NCI-H460 (cell line): ENCODE data around the gene AREL1. TPM values are rescaled to one million over a fixed set of nuclear protein-coding genes. Genes with fewer than 3 reads are reported as not detected.

Source experiments
- DNase-seq: peaks from one replicate; pipeline ENCODE4 v3.0.0-alpha.2; 2016; ENCODE audit warnings: low read depth; ENCODE audit errors: extremely low read depth
- total RNA-seq: library from RNA; depleted of rRNA; stranded (reverse); fragments of >200 nt; shearing (Covaris generic); gene quantifications from 2 replicates; pipeline ENCODE4 v1.2.3, GENCODE V29; 2014

Gene AREL1
- total RNA-seq, 1 experiment from 2014 or later = 31.2 TPM

- no peak for DNase-seq
These were observed 14.4 kb downstream of the AREL1 start for GRCh38 chr14:74698465-74698864.

GRCh38 chr14:74697976-74698375 is 14.9 kb downstream of the AREL1 start:
- no peak for DNase-seq

GRCh38 chr14:74697543-74697942 is 15.3 kb downstream of the AREL1 start:
- no peak for DNase-seq

- DNase-seq = no peak
These were observed 15.9 kb downstream of the AREL1 start for GRCh38 chr14:74697011-74697410.

GRCh38 chr14:74695406-74695805 is 17.5 kb downstream of the AREL1 start:
- no peak for DNase-seq

GRCh38 chr14:74693191-74693590 is 19.7 kb downstream of the AREL1 start:
- DNase-seq = no peak

- DNase-seq = no peak
These were observed 21.4 kb downstream of the AREL1 start for GRCh38 chr14:74691456-74691855.

- no peak for DNase-seq
These were observed 26.8 kb downstream of the AREL1 start for GRCh38 chr14:74685921-74686678.

- no peak for DNase-seq
These were observed 27.8 kb downstream of the AREL1 start for GRCh38 chr14:74685056-74685455.

- no peak for DNase-seq
These were observed 28.4 kb downstream of the AREL1 start for GRCh38 chr14:74684434-74684833.

- DNase-seq = no peak
These were observed 29.5 kb downstream of the AREL1 start for GRCh38 chr14:74683406-74683805.

- no peak for DNase-seq
These were observed 30.5 kb downstream of the AREL1 start for GRCh38 chr14:74682169-74682952.

GRCh38 chr14:74675219-74675618 is 37.7 kb downstream of the AREL1 start:
- DNase-seq = no peak

GRCh38 chr14:74673768-74674167 is 39.1 kb downstream of the AREL1 start:
- DNase-seq = no peak

GRCh38 chr14:74671789-74672188 is 41.1 kb downstream of the AREL1 start:
- DNase-seq = no peak

- DNase-seq = no peak
These were observed 42.0 kb downstream of the AREL1 start for GRCh38 chr14:74670726-74671411.

GRCh38 chr14:74669846-74670245 is 43.0 kb downstream of the AREL1 start:
- DNase-seq = no peak

- no peak for DNase-seq
These were observed 43.6 kb downstream of the AREL1 start for GRCh38 chr14:74669256-74669655.

- no peak for DNase-seq
These were observed 45.1 kb downstream of the AREL1 start for GRCh38 chr14:74667758-74668157.

- no peak for DNase-seq
These were observed 48.2 kb downstream of the AREL1 start for GRCh38 chr14:74664717-74665116.

- DNase-seq = no peak
These were observed 49.0 kb downstream of the AREL1 start for GRCh38 chr14:74663884-74664283.
